Endothelial cell of umbilical vein (primary cell): ENCODE results near the gene TUFT1. TPM values are rescaled to one million over a fixed set of nuclear protein-coding genes. Genes with fewer than 3 reads are reported as not detected.

ENCODE experiments used
- BruUV-seq: library from RNA; stranded (reverse); fragments of 400-500 nt; replicated peaks from 2 replicates; lab custom pipeline; 2021; lab: Mats Ljungman, UMichigan
- CTCF ChIA-PET: fragments of 300-600, 350-600 bp; sonication (Branson Sonifier 250); formaldehyde crosslinking; loops from one replicate; lab custom pipeline; 2021; ENCODE audit warnings: antibody characterized with exemption, inconsistent platforms; lab: Charles Lee
- POLR2A ChIA-PET: fragments of 300-600, 350-600 bp; sonication (Branson Sonifier 250); formaldehyde crosslinking; loops from one replicate; lab custom pipeline; 2021; ENCODE audit warnings: antibody characterized with exemption, inconsistent platforms; lab: Charles Lee
- DNase-seq: peaks from one replicate; pipeline ENCODE4 v3.0.0-alpha.2; 2011; ENCODE audit warnings: low read depth, low spot score
- FAIRE-seq: peaks from 2 replicates; lab custom pipeline; 2011; peaks lifted over from hg19 to GRCh38; lab: Jason Lieb, UNC
- H2AFZ ChIP-seq: 2 replicates; pipeline ENCODE4 v1.6.0; 2012; ENCODE audit warnings: low read depth, low read length, control low read depth, inconsistent platforms
- H3K27ac ChIP-seq: 2 replicates; pipeline ENCODE4 v1.5.1; 2011; ENCODE audit warnings: low read depth, mild to moderate bottlenecking, control low read depth, low read length, moderate library complexity; ENCODE audit not compliant: insufficient read depth
- H3K27me3 ChIP-seq, 2 experiments: 2 replicates each; pipeline versions ENCODE4 v1.6.0 to v1.6.1; 2011; ENCODE audit warnings: low read length in 2 of 2, mixed read lengths in 1 of 2; ENCODE audit not compliant: control insufficient read depth in 2 of 2, insufficient read depth in 2 of 2
- H3K36me3 ChIP-seq, 2 experiments: 2 replicates in 1 of 2; 3 replicates in 1 of 2; pipeline ENCODE4 v1.5.1; 2011; ENCODE audit warnings: low read length in 2 of 2, mild to moderate bottlenecking in 1 of 2, moderate library complexity in 1 of 2; ENCODE audit not compliant: control insufficient read depth in 2 of 2, insufficient read depth in 2 of 2; ENCODE audit errors: extremely low read depth in 1 of 2
- H3K4me1 ChIP-seq: 3 replicates; pipeline ENCODE4 v1.5.1; 2011; ENCODE audit warnings: mild to moderate bottlenecking, low read length; ENCODE audit not compliant: control insufficient read depth, insufficient read depth; ENCODE audit errors: extremely low read depth
- H3K4me2 ChIP-seq: 2 replicates; pipeline ENCODE4 v1.6.1; 2011; ENCODE audit warnings: low read length, control low read depth, mixed read lengths; ENCODE audit not compliant: insufficient read depth
- H3K4me3 ChIP-seq, 3 experiments: fragments of 200-600 bp in 1 of 3; sonication (generic), shearing (Covaris generic) in 1 of 3; replicated peaks in 1 of 3; 2 replicates each; pipeline ENCODE4 v1.5.1; 2011 to 2016; ENCODE audit warnings: control low read depth in 3 of 3, low read length in 3 of 3, mild to moderate bottlenecking in 2 of 3, inconsistent platforms in 1 of 3, low read depth in 1 of 3, moderate library complexity in 1 of 3; ENCODE audit not compliant: insufficient read depth in 1 of 3
- H3K79me2 ChIP-seq: 2 replicates; pipeline ENCODE4 v1.6.0; 2012; ENCODE audit warnings: low read length, inconsistent platforms; ENCODE audit not compliant: control insufficient read depth, insufficient read depth
- H3K9ac ChIP-seq: replicated peaks from 2 replicates; pipeline ENCODE3; 2011; ENCODE audit warnings: low read length, control low read depth; ENCODE audit not compliant: insufficient read depth; ENCODE audit errors: extremely low read depth
- H3K9me1 ChIP-seq: replicated peaks from 3 replicates; pipeline ENCODE4 v1.6.0; 2011; ENCODE audit warnings: mild to moderate bottlenecking, low read length; ENCODE audit not compliant: control insufficient read depth, insufficient read depth; ENCODE audit errors: extremely low read depth
- H3K9me3 ChIP-seq: replicated peaks from 2 replicates; pipeline ENCODE4 v1.5.1; 2012; ENCODE audit warnings: low read length, inconsistent platforms; ENCODE audit not compliant: control insufficient read depth, insufficient read depth
- H4K20me1 ChIP-seq: replicated peaks from 2 replicates; pipeline ENCODE3; 2011; ENCODE audit warnings: mild to moderate bottlenecking, low read length; ENCODE audit not compliant: control insufficient read depth, insufficient read depth; ENCODE audit errors: extremely low read depth
- EZH2 ChIP-seq: IDR thresholded peaks from 2 replicates; pipeline ENCODE4 v1.6.1; 2012; ENCODE audit warnings: borderline replicate concordance, low read depth, mild to moderate bottlenecking, moderate library complexity, low read length, inconsistent platforms; ENCODE audit not compliant: severe bottlenecking
- FOS ChIP-seq: IDR thresholded peaks from 2 replicates; pipeline ENCODE4 v1.6.1; 2011; ENCODE audit warnings: mild to moderate bottlenecking, low read length, moderate library complexity, borderline replicate concordance; ENCODE audit not compliant: insufficient read depth
- GATA2 ChIP-seq: IDR thresholded peaks from 2 replicates; pipeline ENCODE4 v1.7.0; 2011; ENCODE audit warnings: low read depth, mild to moderate bottlenecking, moderate library complexity, mixed read lengths, low read length; ENCODE audit not compliant: insufficient read length, insufficient read depth
- JUN ChIP-seq: IDR thresholded peaks from 2 replicates; pipeline ENCODE4 v1.6.1; 2011; ENCODE audit warnings: borderline replicate concordance, low read depth; ENCODE audit not compliant: insufficient read length, insufficient read depth
- MYC ChIP-seq: IDR thresholded peaks from one replicate; pipeline ENCODE4 v1.6.1; 2011; ENCODE audit warnings: mild to moderate bottlenecking, low read depth, low read length
- POLR2A ChIP-seq: IDR thresholded peaks from 2 replicates; pipeline ENCODE4 v1.6.1; 2012; ENCODE audit warnings: low read depth, mild to moderate bottlenecking, control low read depth, low read length
- POLR2AphosphoS5 ChIP-seq: IDR thresholded peaks from 2 replicates; pipeline ENCODE4 v1.6.1; 2012; ENCODE audit warnings: low read depth, mild to moderate bottlenecking, control low read depth, low read length, moderate library complexity; ENCODE audit not compliant: insufficient read depth
- dilution Hi-C: fragments of 300-500 bp; cut with MboI; formaldehyde crosslinking; loops from one replicate; pipeline ENCODE4 v1.15.0; 2019; ENCODE audit warnings: low sequenced_read_pairs; ENCODE audit not compliant: extremely low pct_ligation_motif_present
- intact Hi-C: fragments of 100-400 bp; cut with micrococcal nuclease; formaldehyde crosslinking; loops from one replicate; pipeline ENCODE4 v1.10.0; 2022
- polyA plus RNA-seq, 4 experiments: library from polyadenylated mRNA; depleted of rRNA in 3 of 4; stranded (reverse) in 3 of 4; unstranded in 1 of 4; fragments of >200 nt; gene quantifications; 2 replicates each; pipeline versions ENCODE4 v1.2.1 to v1.2.3, GENCODE V29; 2011 to 2012; ENCODE audit warnings: missing spikeins in 1 of 4
- total RNA-seq: library from RNA; stranded (reverse); gene quantifications from 2 replicates; pipeline ENCODE4 v1.2.3, GENCODE V29; 2021
- TF ChIP-seq, protein P1 (sequence below), 2 donors: IDR thresholded peaks; 1 replicate in 1 of 2; 2 replicates in 1 of 2; pipeline ENCODE4 v1.5.1; 2011; ENCODE audit warnings: low read length in 2 of 2, mild to moderate bottlenecking in 2 of 2, moderate library complexity in 2 of 2, control low read depth in 1 of 2, inconsistent platforms in 1 of 2, low read depth in 1 of 2; ENCODE audit not compliant: insufficient read depth in 1 of 2; ENCODE audit errors: extremely low read depth in 1 of 2
- TF ChIP-seq, protein P2 (sequence below): IDR thresholded peaks from 2 replicates; pipeline ENCODE4 v1.6.1; 2011; ENCODE audit not compliant: insufficient read depth, insufficient read length

The TUFT1 gene
- total and polyA plus RNA-seq, 2 donors (not counting 3 experiments of a cell fraction or from before 2014, with no cell fraction given) = 4.3 to 5.1 TPM

DNA sequence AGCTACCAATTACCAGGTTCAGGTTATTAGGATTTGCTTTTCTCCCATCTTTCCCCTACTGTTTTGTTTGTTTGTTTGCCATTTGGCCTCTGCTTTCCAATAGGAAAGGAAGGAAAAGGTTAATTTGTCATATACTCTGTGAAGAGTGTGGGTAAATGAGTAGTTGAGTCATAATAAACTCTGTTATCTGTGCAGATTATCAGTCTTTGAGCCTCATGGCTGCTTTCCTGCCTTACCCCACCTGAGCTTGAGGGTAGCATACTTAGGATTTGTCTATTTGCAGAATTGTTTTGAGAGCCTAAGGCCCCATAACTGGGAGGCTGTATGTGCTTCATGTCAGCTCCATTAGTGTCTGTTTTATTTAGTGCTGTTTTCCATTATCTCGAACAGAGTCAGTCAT lies 38.8 kb downstream of the TUFT1 start:
- POLR2A ChIA-PET = no interaction called here
- no peak overlapping the region for H3K4me2 ChIP-seq
- FAIRE-seq = no peak

DNA sequence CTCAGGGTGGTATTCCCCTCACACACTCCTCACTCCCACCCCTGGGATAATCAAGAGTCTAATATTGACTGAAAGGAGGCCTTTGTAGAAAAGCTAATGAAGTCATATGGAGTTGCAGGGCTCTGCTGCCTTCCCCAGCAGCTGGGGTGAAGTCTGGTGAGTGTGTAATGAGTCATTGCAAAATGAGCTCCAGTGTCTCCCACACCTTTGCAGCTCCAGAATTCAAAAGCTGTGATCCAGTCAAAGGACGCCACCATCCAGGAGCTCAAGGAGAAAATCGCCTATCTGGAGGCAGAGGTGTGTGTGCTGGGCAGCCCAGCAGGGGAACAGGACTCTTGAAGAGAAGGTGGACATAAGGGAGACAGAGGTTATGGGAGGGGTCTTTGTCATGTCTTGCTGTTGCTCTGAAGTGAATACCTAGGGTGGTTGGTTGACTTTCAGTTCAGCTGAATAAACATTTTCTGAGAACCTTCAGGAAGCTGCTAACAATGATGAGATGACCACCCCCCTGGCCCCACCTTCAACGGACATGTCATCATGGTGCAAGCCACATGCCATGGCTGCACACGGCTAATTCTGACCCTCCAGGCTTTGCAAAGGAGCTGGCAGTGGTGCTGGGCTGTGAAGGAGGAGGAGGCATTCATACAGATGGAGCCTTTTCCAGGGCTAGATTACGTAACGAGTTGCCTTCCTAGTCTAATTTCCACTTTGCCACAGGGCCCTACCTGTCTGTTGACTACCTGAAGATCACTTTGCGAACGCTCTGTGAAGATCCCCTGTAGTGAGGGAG lies 39.5 kb downstream of the TUFT1 start:
- DNase-seq = no peak
- H3K4me2 ChIP-seq = no peak overlapping the region
- H3K79me2 ChIP-seq = no peaks in the 10 kb centered on the region
- H3K4me3 ChIP-seq = no peak overlapping the region
- H3K27ac ChIP-seq = no peak overlapping the region
- no TSS peak for BruUV-seq
- CTCF ChIA-PET = interaction anchor here (1.2 to 1.6 kb wide), 4 partner anchors 9 to 257 kb away, joined by 3 to 4 read pairs (median 4); no protein-coding TSS in a partner anchor
- POLR2A ChIA-PET = interaction anchor here (0.5 kb wide), 1 partner anchor 605 kb away, joined by 3 read pairs; the partner anchor contains the start of gene CERS2
- FAIRE-seq = no peak
- intact Hi-C loops = no loop called here
- H3K27me3 ChIP-seq = no peaks in the 10 kb centered on the region
- no peak overlapping the region for H2AFZ ChIP-seq
- H3K36me3 ChIP-seq = no peaks in the 10 kb centered on the region
- H4K20me1 ChIP-seq = no peaks in the 10 kb centered on the region
- TF ChIP-seq, protein P1, sequence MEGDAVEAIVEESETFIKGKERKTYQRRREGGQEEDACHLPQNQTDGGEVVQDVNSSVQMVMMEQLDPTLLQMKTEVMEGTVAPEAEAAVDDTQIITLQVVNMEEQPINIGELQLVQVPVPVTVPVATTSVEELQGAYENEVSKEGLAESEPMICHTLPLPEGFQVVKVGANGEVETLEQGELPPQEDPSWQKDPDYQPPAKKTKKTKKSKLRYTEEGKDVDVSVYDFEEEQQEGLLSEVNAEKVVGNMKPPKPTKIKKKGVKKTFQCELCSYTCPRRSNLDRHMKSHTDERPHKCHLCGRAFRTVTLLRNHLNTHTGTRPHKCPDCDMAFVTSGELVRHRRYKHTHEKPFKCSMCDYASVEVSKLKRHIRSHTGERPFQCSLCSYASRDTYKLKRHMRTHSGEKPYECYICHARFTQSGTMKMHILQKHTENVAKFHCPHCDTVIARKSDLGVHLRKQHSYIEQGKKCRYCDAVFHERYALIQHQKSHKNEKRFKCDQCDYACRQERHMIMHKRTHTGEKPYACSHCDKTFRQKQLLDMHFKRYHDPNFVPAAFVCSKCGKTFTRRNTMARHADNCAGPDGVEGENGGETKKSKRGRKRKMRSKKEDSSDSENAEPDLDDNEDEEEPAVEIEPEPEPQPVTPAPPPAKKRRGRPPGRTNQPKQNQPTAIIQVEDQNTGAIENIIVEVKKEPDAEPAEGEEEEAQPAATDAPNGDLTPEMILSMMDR (IDR thresholded peaks at IDR 0.05; ENCODE audit: extremely low read depth in 1 of 2, insufficient read depth in 1 of 2, low read depth in 1 of 2, low read length in 2 of 2) = no peak
- TF ChIP-seq EZH2 (no peak), GATA2 (no peak), MYC (no peak), POLR2AphosphoS5 (no peak), POLR2A (no peak), JUN (no peak), FOS (no peak)
- TF ChIP-seq, protein P2, sequence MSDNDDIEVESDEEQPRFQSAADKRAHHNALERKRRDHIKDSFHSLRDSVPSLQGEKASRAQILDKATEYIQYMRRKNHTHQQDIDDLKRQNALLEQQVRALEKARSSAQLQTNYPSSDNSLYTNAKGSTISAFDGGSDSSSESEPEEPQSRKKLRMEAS = no peak
- H3K9ac ChIP-seq = no peak overlapping the region
- no peaks in the 10 kb centered on the region for H3K9me3 ChIP-seq
- no peaks in the 10 kb centered on the region for H3K9me1 ChIP-seq
- H3K4me1 ChIP-seq = no peaks in the 10 kb centered on the region
- dilution Hi-C loops = no loop called here

More for the DNA sequence above, 38.8 kb downstream of the TUFT1 start:
- Histone ChIP-seq H3K27me3 (no peaks in the 10 kb centered on the region), H3K4me1 (no peaks in the 10 kb centered on the region), H3K27ac (no peak overlapping the region), H3K79me2 (no peaks in the 10 kb centered on the region), H2AFZ (no peak overlapping the region), H3K4me3 (no peak overlapping the region), H3K9ac (no peak overlapping the region), H3K36me3 (no peaks in the 10 kb centered on the region), H3K9me1 (no peaks in the 10 kb centered on the region), H3K9me3 (no peaks in the 10 kb centered on the region), H4K20me1 (no peaks in the 10 kb centered on the region)
- CTCF ChIA-PET = interaction anchor here (1.2 to 1.6 kb wide), 5 partner anchors 10 to 258 kb away, joined by 3 to 4 read pairs (median 3); no protein-coding TSS in a partner anchor
- dilution Hi-C loops = no loop called here
- TF ChIP-seq, protein P2 = no peak
- TF ChIP-seq GATA2 (peak; percentile 61), FOS (no peak)
- no peak for DNase-seq
- intact Hi-C loops = no loop called here
- no TSS peak for BruUV-seq
